Heart right ventricle (tissue), 16 donors: Measurements from ENCODE around the gene ZNF609. TPM values are rescaled to one million over a fixed set of nuclear protein-coding genes. Genes with fewer than 3 reads are reported as not detected.
A peak's percentile ranks its signal among the peaks of the same experiment; 100 is the strongest.

Source experiments
- ATAC-seq, 8 donors: fragments of 200-7000 bp; cut with Tn5 transposase; one replicate each; pipeline ENCODE4 v1.9.1; 2020; ENCODE audit warnings: mild to moderate bottlenecking in 8 of 8, moderate library complexity in 8 of 8, moderate number of reproducible peaks in 1 of 8
- DNase-seq, 2 donors: peaks; one replicate each; pipeline ENCODE4 v3.0.0-alpha.2; 2020
- H3K27ac ChIP-seq, 10 donors: fragments of 200-600 bp; sonication (generic) in 2 of 10; one replicate each; pipeline versions ENCODE4 v1.5.0 to v1.8.0; 2020 to 2022; ENCODE audit warnings: mild to moderate bottlenecking in 3 of 10
- H3K27me3 ChIP-seq, 7 donors: fragments of 200-600 bp; one replicate each; pipeline ENCODE4 v1.8.0; 2021 to 2022; ENCODE audit warnings: mild to moderate bottlenecking in 2 of 7
- H3K36me3 ChIP-seq, 9 donors: fragments of 200-600 bp; sonication (generic) in 1 of 9; one replicate each; pipeline versions ENCODE4 v1.5.0 to v1.8.0; 2020 to 2022; ENCODE audit warnings: mild to moderate bottlenecking in 2 of 9
- H3K4me1 ChIP-seq, 9 donors: fragments of 200-600 bp; sonication (generic) in 1 of 9; one replicate each; pipeline versions ENCODE4 v1.5.0 to v1.8.0; 2020 to 2022; ENCODE audit warnings: mild to moderate bottlenecking in 4 of 9
- H3K4me3 ChIP-seq, 10 donors: fragments of 200-600 bp; sonication (generic) in 2 of 10; one replicate each; pipeline versions ENCODE4 v1.5.0 to v1.8.0; 2020 to 2022; ENCODE audit warnings: mild to moderate bottlenecking in 7 of 10, moderate library complexity in 2 of 10
- H3K9me3 ChIP-seq, 11 donors: fragments of 200-600 bp in 10 of 11; sonication (generic) in 2 of 11; one replicate each; pipeline versions ENCODE4 v1.5.0 to v1.8.0; 2013 to 2022; ENCODE audit warnings: mild to moderate bottlenecking in 2 of 11, control low read depth in 1 of 11, moderate library complexity in 1 of 11
- WGBS, 2 donors: extraction: QIAGEN DNeasy Blood & Tissue Kit; methylation state at CpG; one replicate each; pipeline ENCODE4 v1.1.7; 2013; ENCODE audit warnings: inconsistent platforms in 1 of 2; 5-methylcytosine and 5-hydroxymethylcytosine counted together
- intact Hi-C, 10 donors: fragments of 100-400 bp; cut with DNase I; formaldehyde crosslinking; loops; one replicate each; pipeline versions ENCODE4 v1.11.1 to v1.14.2; 2022
- polyA plus RNA-seq, 2 donors: library from polyadenylated mRNA; stranded (reverse); fragments of 200-250 nt; gene quantifications; one replicate each; pipeline ENCODE4 v1.2.3, GENCODE V29; 2013
- total RNA-seq, 10 donors: library from RNA; stranded (reverse); fragmentation: NEBNext Ultra II Directional in 3 of 10; extraction: Animal tissue kit (Norgen Biotek cat#: 25700) in 3 of 10; gene quantifications; one replicate each; pipeline versions ENCODE4 v1.2.1 to v1.2.4, GENCODE V29; 2021 to 2023
- TF ChIP-seq, protein P1 (sequence below), 9 donors: fragments of 200-600 bp; sonication (generic) in 2 of 9; IDR thresholded peaks; one replicate each; pipeline versions ENCODE4 v1.5.0 to v1.8.0; 2021 to 2022; ENCODE audit warnings: antibody characterized with exemption in 9 of 9, mild to moderate bottlenecking in 5 of 9, moderate library complexity in 1 of 9
- donor health status: Arrhythmogenic right ventricular cardiomyopathy.
- donor health status: ischemic (EF 13 %, LVEDD 7.1; RV severe dilation, severe dysfunction).
- donor health status: healthy with polysubstance abuse.
- donor health status: DM: no; HTN: yes; CAD: no.
- donor health status: DM: no; HTN: no; CAD: no.
- donor health status: ischemic (EF 25% LVEDD 6.9; RV normal size, moderate dysfunction).
- donor health status: ischemic (EF 25% LVEDD 5.7; RV mildly dilated, moderate dysfunction).
- donor health status: healthy.
- donor health status: DM: yes; HTN: yes; CAD: no.
- donor health status: Ischemic cardiomyopathy.
- donor health status: ischemic (EF 35%, LVEDD 5.7; RV mildly dilated, moderate dysfunction).
- donor health status: nonischemic (EF 11% LVEDD 7.7; RV severe dilation, severe dysfunction).
- donor health status: DM: yes; HTN: yes; CAD: no.
- donor health status: PGD.
- donor health status: ischemic (EF 29% LVEDD 5.4; RV normal size, mild dysfunction).
- donor health status: nonischemic (EF 23%, LVEDD 6.1; RV moderate dilation, normal function).

The ZNF609 gene
- total and polyA plus RNA-seq, 12 donors = 4.0 to 19.2 (median 15.8) TPM

GRCh38 chr15:64691896-64692565, 231.7 kb downstream of the ZNF609 start:
- TF ChIP-seq, protein P1, sequence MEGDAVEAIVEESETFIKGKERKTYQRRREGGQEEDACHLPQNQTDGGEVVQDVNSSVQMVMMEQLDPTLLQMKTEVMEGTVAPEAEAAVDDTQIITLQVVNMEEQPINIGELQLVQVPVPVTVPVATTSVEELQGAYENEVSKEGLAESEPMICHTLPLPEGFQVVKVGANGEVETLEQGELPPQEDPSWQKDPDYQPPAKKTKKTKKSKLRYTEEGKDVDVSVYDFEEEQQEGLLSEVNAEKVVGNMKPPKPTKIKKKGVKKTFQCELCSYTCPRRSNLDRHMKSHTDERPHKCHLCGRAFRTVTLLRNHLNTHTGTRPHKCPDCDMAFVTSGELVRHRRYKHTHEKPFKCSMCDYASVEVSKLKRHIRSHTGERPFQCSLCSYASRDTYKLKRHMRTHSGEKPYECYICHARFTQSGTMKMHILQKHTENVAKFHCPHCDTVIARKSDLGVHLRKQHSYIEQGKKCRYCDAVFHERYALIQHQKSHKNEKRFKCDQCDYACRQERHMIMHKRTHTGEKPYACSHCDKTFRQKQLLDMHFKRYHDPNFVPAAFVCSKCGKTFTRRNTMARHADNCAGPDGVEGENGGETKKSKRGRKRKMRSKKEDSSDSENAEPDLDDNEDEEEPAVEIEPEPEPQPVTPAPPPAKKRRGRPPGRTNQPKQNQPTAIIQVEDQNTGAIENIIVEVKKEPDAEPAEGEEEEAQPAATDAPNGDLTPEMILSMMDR (IDR thresholded peaks at IDR 0.05) = no peak
- Histone ChIP-seq H3K9me3 (no peaks in the 10 kb centered on the region), H3K36me3 (peaks cover 0 to 94% (median 20%) of the 10 kb centered on the region in 9 donors), H3K27me3 (no peaks in the 10 kb centered on the region), H3K27ac (peak overlapping the region in 9 of 10 donors; percentile 56 to 97 (median 87)), H3K4me1 (peaks cover 54 to 97% (median 83%) of the 10 kb centered on the region in 9 donors), H3K4me3 (no peak overlapping the region)
- intact Hi-C loops = no loop called here
- DNase-seq = peak in 1 of 2 donors; percentile 40
- 77 to 80% methylated on average over 9 of the region's 9 CpGs for WGBS, 2 donors
- ATAC-seq = peak in 7 of 8 donors; percentile 15 to 55 (median 36)

DNA sequence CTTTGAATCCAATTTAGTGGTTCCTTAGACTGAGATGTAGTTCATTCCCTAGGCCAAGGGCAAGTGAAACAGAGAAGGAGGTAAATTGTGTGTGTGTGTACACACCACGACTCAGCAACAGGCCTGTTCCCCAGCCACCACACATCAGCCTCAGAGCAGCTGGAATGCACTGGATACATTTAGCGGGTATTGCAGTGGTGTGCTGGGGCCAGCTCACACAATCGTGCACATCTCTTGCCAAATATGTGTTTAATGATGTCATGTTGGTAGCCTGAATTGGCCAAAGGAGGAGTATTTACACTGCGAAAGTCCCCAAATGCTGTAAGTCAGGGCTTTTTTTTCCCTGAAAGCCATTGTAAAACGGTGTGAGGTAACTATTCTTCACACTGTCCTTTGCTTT, 232.8 kb downstream of the ZNF609 start:
- H3K4me3 ChIP-seq = no peak overlapping the region
- DNase-seq = peak in 1 of 2 donors; percentile 24
- peaks cover 0 to 93% (median 15%) of the 10 kb centered on the region in 9 donors for H3K36me3 ChIP-seq
- WGBS, 2 donors = 26 to 30% methylated on average over 5 of the region's 5 CpGs
- ATAC-seq = peak; percentile 22 to 70 (median 46)
- peaks cover 46 to 98% (median 87%) of the 10 kb centered on the region in 9 donors for H3K4me1 ChIP-seq
- peak overlapping the region in 9 of 10 donors; percentile 56 to 97 (median 87) for H3K27ac ChIP-seq
- intact Hi-C loops = no loop called here
- H3K9me3 ChIP-seq = no peaks in the 10 kb centered on the region
- TF ChIP-seq, protein P1 (IDR thresholded peaks at IDR 0.05) = no peak
- no peaks in the 10 kb centered on the region for H3K27me3 ChIP-seq

DNA sequence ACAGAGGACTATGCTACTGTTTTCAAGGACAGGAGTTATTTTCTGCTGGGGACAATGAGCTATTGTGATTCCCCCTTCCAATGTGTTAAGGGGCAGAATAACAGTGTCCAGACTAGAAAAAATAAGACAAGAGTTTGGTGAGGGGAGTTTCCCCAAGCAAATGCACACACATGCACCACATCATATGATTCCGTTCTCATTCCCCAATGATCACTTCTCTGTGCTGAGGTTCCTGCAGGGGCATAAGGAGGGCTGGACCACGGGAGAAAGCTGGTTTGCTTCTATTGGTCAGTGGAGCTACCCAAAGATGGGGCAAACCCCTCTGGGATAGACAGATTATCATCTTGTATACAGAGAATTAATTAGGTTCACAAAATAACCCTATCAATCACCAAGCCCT, 234.4 kb downstream of the ZNF609 start:
- 65 to 71% methylated on average over 2 of the region's 2 CpGs for WGBS, 2 donors
- intact Hi-C loops = no loop called here
- no peak for ATAC-seq
- Histone ChIP-seq H3K36me3 (peaks cover 0 to 76% (median 1%) of the 10 kb centered on the region in 9 donors), H3K4me3 (no peak overlapping the region), H3K27ac (peak overlapping the region in 8 of 10 donors; percentile 36 to 97 (median 88)), H3K4me1 (peaks cover 56 to 100% (median 100%) of the 10 kb centered on the region in 9 donors), H3K9me3 (no peaks in the 10 kb centered on the region), H3K27me3 (no peaks in the 10 kb centered on the region)
- TF ChIP-seq, protein P1 (IDR thresholded peaks at IDR 0.05) = no peak
- no peak for DNase-seq

DNA sequence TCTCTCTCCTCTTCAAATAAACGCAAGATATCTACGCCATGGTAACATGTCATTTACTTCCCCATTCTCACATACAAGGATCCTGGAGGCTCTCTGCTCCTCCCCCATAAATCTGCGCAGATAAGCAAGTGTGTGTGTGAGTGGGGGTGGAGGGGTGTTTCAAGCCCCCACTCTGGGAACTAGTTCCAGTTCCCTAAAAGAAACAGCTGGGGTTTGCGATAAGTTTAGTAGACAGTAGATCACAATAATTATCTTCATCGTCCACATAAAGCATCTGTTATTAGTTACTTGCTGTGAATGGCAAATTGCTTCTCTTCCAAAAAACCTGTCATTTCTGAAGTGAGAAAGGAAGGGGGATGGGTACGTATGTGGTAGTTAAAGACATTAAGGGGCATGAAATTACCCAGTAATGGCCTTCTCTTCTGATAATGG, 235.2 kb downstream of the ZNF609 start:
- H3K9me3 ChIP-seq = no peaks in the 10 kb centered on the region
- peaks cover 0 to 68% (median 0%) of the 10 kb centered on the region in 9 donors for H3K36me3 ChIP-seq
- ATAC-seq (peak in 6 of 8 donors; percentile 5 to 40 (median 20)), DNase-seq (peak in 1 of 2 donors; percentile 50)
- TF ChIP-seq, protein P1 (IDR thresholded peaks at IDR 0.05) = no peak
- intact Hi-C loops = no loop called here
- H3K27me3 ChIP-seq = no peaks in the 10 kb centered on the region
- WGBS, 2 donors = 38 to 42% methylated on average over 6 of the region's 6 CpGs
- peak overlapping the region in 8 of 10 donors; percentile 36 to 97 (median 88) for H3K27ac ChIP-seq
- no peak overlapping the region for H3K4me3 ChIP-seq
- peaks cover 56 to 100% (median 100%) of the 10 kb centered on the region in 9 donors for H3K4me1 ChIP-seq
